T-helper 17 cell (primary cell): ENCODE data around the gene ADAM23. TPM values are rescaled to one million over a fixed set of nuclear protein-coding genes. Genes with fewer than 3 reads are reported as not detected.

Experiments used
- ATAC-seq: fragments of 150-1000 bp; cut with Tn5 transposase; 2 replicates; pipeline ENCODE4 v1.10.0; 2021; ENCODE audit warnings: mild to moderate bottlenecking, moderate library complexity
- DNase-seq, 3 donors: peaks; one replicate each; pipeline versions ENCODE4 v3.0.0 to v3.0.0-alpha.2; 2020 to 2021
- H3K9me3 ChIP-seq: one replicate; pipeline ENCODE4 v1.7.0; 2013; ENCODE audit warnings: low read length, mild to moderate bottlenecking; ENCODE audit not compliant: control insufficient read depth, poor library complexity, severe bottlenecking
- H3K27ac Mint-ChIP-seq: one replicate; pipeline ENCODE4 v1.8.0; 2022; ENCODE audit warnings: mild to moderate bottlenecking, moderate library complexity, mixed read lengths
- H3K27me3 Mint-ChIP-seq: one replicate; pipeline ENCODE4 v1.8.0; 2022; ENCODE audit warnings: mixed read lengths
- H3K36me3 Mint-ChIP-seq: one replicate; pipeline ENCODE4 v1.8.0; 2022; ENCODE audit warnings: low read depth, mixed read lengths
- H3K4me1 Mint-ChIP-seq: one replicate; pipeline ENCODE4 v1.8.0; 2022; ENCODE audit warnings: mild to moderate bottlenecking, mixed read lengths
- H3K4me3 Mint-ChIP-seq: one replicate; pipeline ENCODE4 v1.8.0; 2022; ENCODE audit warnings: mild to moderate bottlenecking, moderate library complexity, mixed read lengths
- total RNA-seq, 4 donors: library from RNA in 2 of 4; stranded (reverse) in 2 of 4; gene quantifications; one replicate each; pipeline ENCODE4 v1.2.3 and lab custom pipeline; 2022 to 2026

ADAM23 gene
- total RNA-seq, 2 donors from 2014 or later: 16.4 to 29.6 TPM

GRCh38 chr2:206428783-206429182, 14.5 kb upstream of the ADAM23 start:
- ATAC-seq (no peak), DNase-seq (no peak)
- no peak overlapping the region for H3K4me3 Mint-ChIP-seq
- H3K27me3 Mint-ChIP-seq: peaks cover 13% of the 10 kb centered on the region
- no peak overlapping the region for H3K27ac Mint-ChIP-seq
- H3K36me3 Mint-ChIP-seq: no peaks in the 10 kb centered on the region
- H3K9me3 ChIP-seq: no peaks in the 10 kb centered on the region
- no peaks in the 10 kb centered on the region for H3K4me1 Mint-ChIP-seq

GRCh38 chr2:206430452-206430851, 12.9 kb upstream of the ADAM23 start:
- H3K27ac Mint-ChIP-seq: no peak overlapping the region
- H3K36me3 Mint-ChIP-seq: no peaks in the 10 kb centered on the region
- H3K4me1 Mint-ChIP-seq: no peaks in the 10 kb centered on the region
- H3K4me3 Mint-ChIP-seq: no peak overlapping the region
- peaks cover 24% of the 10 kb centered on the region for H3K27me3 Mint-ChIP-seq
- no peak for ATAC-seq
- no peaks in the 10 kb centered on the region for H3K9me3 ChIP-seq
- no peak for DNase-seq

GRCh38 chr2:206431439-206431838, 11.9 kb upstream of the ADAM23 start:
- Mint-ChIP-seq H3K36me3 (no peaks in the 10 kb centered on the region), H3K27ac (no peak overlapping the region), H3K27me3 (peaks cover 23% of the 10 kb centered on the region), H3K4me3 (no peak overlapping the region), H3K4me1 (no peaks in the 10 kb centered on the region)
- H3K9me3 ChIP-seq: no peaks in the 10 kb centered on the region
- DNase-seq: no peak
- no peak for ATAC-seq

GRCh38 chr2:206432193-206433082, 10.9 kb upstream of the ADAM23 start:
- Mint-ChIP-seq H3K27me3 (peaks cover 22% of the 10 kb centered on the region), H3K4me3 (no peak overlapping the region)
- no peak for ATAC-seq

GRCh38 chr2:206433190-206433589, 10.1 kb upstream of the ADAM23 start:
- H3K4me3 Mint-ChIP-seq: no peak overlapping the region
- DNase-seq (no peak), ATAC-seq (no peak)
- no peaks in the 10 kb centered on the region for H3K36me3 Mint-ChIP-seq
- H3K27me3 Mint-ChIP-seq: peaks cover 29% of the 10 kb centered on the region
- no peaks in the 10 kb centered on the region for H3K4me1 Mint-ChIP-seq
- H3K27ac Mint-ChIP-seq: no peak overlapping the region
- H3K9me3 ChIP-seq: no peaks in the 10 kb centered on the region

More at GRCh38 chr2:206432193-206433082, 10.9 kb upstream of the ADAM23 start:
- Mint-ChIP-seq H3K36me3 (no peaks in the 10 kb centered on the region), H3K27ac (no peak overlapping the region), H3K4me1 (no peaks in the 10 kb centered on the region)
- DNase-seq: no peak
- no peaks in the 10 kb centered on the region for H3K9me3 ChIP-seq

- H3K9me3 ChIP-seq: no peaks in the 10 kb centered on the region
- no peak for DNase-seq
- Mint-ChIP-seq H3K4me3 (no peak overlapping the region), H3K27me3 (peaks cover 34% of the 10 kb centered on the region), H3K27ac (no peak overlapping the region), H3K36me3 (no peaks in the 10 kb centered on the region), H3K4me1 (no peaks in the 10 kb centered on the region)
- ATAC-seq: no peak
Measured at GRCh38 chr2:206433686-206434085, 9.6 kb upstream of the ADAM23 start.

- no peak overlapping the region for H3K4me3 Mint-ChIP-seq
- H3K9me3 ChIP-seq: no peaks in the 10 kb centered on the region
- H3K27me3 Mint-ChIP-seq: peaks cover 49% of the 10 kb centered on the region
- no peak for DNase-seq
- no peaks in the 10 kb centered on the region for H3K36me3 Mint-ChIP-seq
- H3K27ac Mint-ChIP-seq: no peak overlapping the region
- H3K4me1 Mint-ChIP-seq: no peaks in the 10 kb centered on the region
- no peak for ATAC-seq
Measured at GRCh38 chr2:206435742-206436141, 7.6 kb upstream of the ADAM23 start.

GRCh38 chr2:206438196-206438724, 5.1 kb upstream of the ADAM23 start:
- DNase-seq: no peak
- no peaks in the 10 kb centered on the region for H3K9me3 ChIP-seq
- no peaks in the 10 kb centered on the region for H3K36me3 Mint-ChIP-seq
- H3K4me3 Mint-ChIP-seq: no peak overlapping the region
- ATAC-seq: no peak
- peaks cover 68% of the 10 kb centered on the region for H3K27me3 Mint-ChIP-seq
- no peak overlapping the region for H3K27ac Mint-ChIP-seq
- peaks cover 7% of the 10 kb centered on the region for H3K4me1 Mint-ChIP-seq

- H3K9me3 ChIP-seq: no peaks in the 10 kb centered on the region
- Mint-ChIP-seq H3K27me3 (peaks cover 58% of the 10 kb centered on the region), H3K27ac (peak overlapping the region; percentile 21), H3K4me3 (peak overlapping the region; percentile 88), H3K4me1 (peaks cover 15% of the 10 kb centered on the region), H3K36me3 (peaks cover 4% of the 10 kb centered on the region)
- ATAC-seq: no peak
- DNase-seq: no peak
Measured at GRCh38 chr2:206442474-206442832, 879 bp upstream of the ADAM23 start.

GRCh38 chr2:206443735-206444527, 599 bp downstream of the ADAM23 start:
- H3K9me3 ChIP-seq: no peaks in the 10 kb centered on the region
- ATAC-seq: peak; percentile 52
- peaks cover 48% of the 10 kb centered on the region for H3K27me3 Mint-ChIP-seq
- peak overlapping the region; percentile 21 for H3K27ac Mint-ChIP-seq
- H3K4me1 Mint-ChIP-seq: peaks cover 15% of the 10 kb centered on the region
- peak in 1 of 3 donors; percentile 10 for DNase-seq
- peak overlapping the region; percentile 93 for H3K4me3 Mint-ChIP-seq
- H3K36me3 Mint-ChIP-seq: peaks cover 4% of the 10 kb centered on the region

- no peak for ATAC-seq
- Mint-ChIP-seq H3K27me3 (peaks cover 35% of the 10 kb centered on the region), H3K27ac (no peak overlapping the region), H3K4me1 (peaks cover 15% of the 10 kb centered on the region), H3K36me3 (peaks cover 4% of the 10 kb centered on the region), H3K4me3 (peak overlapping the region; percentile 41)
- DNase-seq: no peak
- H3K9me3 ChIP-seq: no peaks in the 10 kb centered on the region
Measured at GRCh38 chr2:206445948-206446347, 2.6 kb downstream of the ADAM23 start.

- Mint-ChIP-seq H3K36me3 (peaks cover 5% of the 10 kb centered on the region), H3K27me3 (peaks cover 17% of the 10 kb centered on the region), H3K27ac (no peak overlapping the region), H3K4me3 (no peak overlapping the region), H3K4me1 (peaks cover 5% of the 10 kb centered on the region)
- ATAC-seq: no peak
- H3K9me3 ChIP-seq: no peaks in the 10 kb centered on the region
- DNase-seq: no peak
Measured at GRCh38 chr2:206452242-206452641, 8.9 kb downstream of the ADAM23 start.

- Mint-ChIP-seq H3K4me1 (peaks cover 5% of the 10 kb centered on the region), H3K36me3 (peaks cover 5% of the 10 kb centered on the region), H3K27me3 (peaks cover 15% of the 10 kb centered on the region), H3K27ac (no peak overlapping the region), H3K4me3 (no peak overlapping the region)
- no peak for ATAC-seq
- H3K9me3 ChIP-seq: no peaks in the 10 kb centered on the region
- DNase-seq: no peak
Measured at GRCh38 chr2:206452750-206453149, 9.4 kb downstream of the ADAM23 start.
